HCT116 (cell line): ENCODE data around the gene KCNH5. TPM values are rescaled to one million over a fixed set of nuclear protein-coding genes. Genes with fewer than 3 reads are reported as not detected.

Experiments used
- ATAC-seq: fragments of 200-7000 bp; cut with Tn5 transposase; 2 replicates; pipeline ENCODE4 v1.9.1; 2020; ENCODE audit warnings: mild to moderate bottlenecking, moderate library complexity
- BruUV-seq: library from RNA; stranded (reverse); fragments of 400-500 nt; replicated peaks from 2 replicates; lab custom pipeline; 2021; lab: Mats Ljungman, UMichigan
- CTCF ChIA-PET: fragments of 300-600 bp; sonication (Branson Sonifier 250); formaldehyde crosslinking; loops from one replicate; lab custom pipeline; 2021; ENCODE audit warnings: antibody characterized with exemption; lab: Charles Lee
- POLR2A ChIA-PET: fragments of 300-600, 350-600 bp; sonication (Branson Sonifier 250); formaldehyde crosslinking; loops from one replicate; lab custom pipeline; 2021; ENCODE audit warnings: antibody characterized with exemption; lab: Charles Lee
- RAD21 ChIA-PET, 2 experiments: fragments of 300-600 bp; sonication (Branson Sonifier 250); formaldehyde crosslinking; loops; one replicate each; lab custom pipeline; 2023; ENCODE audit warnings: low total read pairs in 2 of 2; ENCODE audit not compliant: uncharacterized antibody in 2 of 2, unreplicated experiment in 2 of 2, low non-redundant PET in 1 of 2; lab: Charles Lee
- DNase-seq: peaks from one replicate; pipeline ENCODE4 v3.0.0-alpha.2; 2010; ENCODE audit warnings: low read depth, low spot score
- H2AFZ ChIP-seq: fragments of 200-600 bp; shearing (Covaris generic), sonication (generic); 2 replicates; pipeline ENCODE4 v1.6.1; 2017; ENCODE audit warnings: low read depth, mixed run types, mixed read lengths, antibody characterized with exemption, low read length; ENCODE audit not compliant: poor library complexity, severe bottlenecking
- H3K27ac ChIP-seq: 2 replicates; pipeline ENCODE4 v1.5.1; 2012; ENCODE audit warnings: low read depth, low read length
- H3K27me3 ChIP-seq: fragments of 200-600 bp; sonication (generic); 2 replicates; pipeline ENCODE4 v1.6.1; 2016; ENCODE audit warnings: mixed run types, low read length, mixed read lengths; ENCODE audit not compliant: insufficient read depth
- H3K36me3 ChIP-seq, 2 experiments: fragments of 200-500 bp in 1 of 2; fragments of 200-600 bp in 1 of 2; sonication (Bioruptor generic) in 1 of 2; sonication (generic) in 1 of 2; 2 replicates each; pipeline versions ENCODE4 v1.5.1 to v1.6.1; 2014 to 2016; ENCODE audit warnings: low read length in 2 of 2, inconsistent platforms in 1 of 2, mixed read lengths in 1 of 2, mixed run types in 1 of 2; ENCODE audit not compliant: insufficient read depth in 2 of 2, control insufficient read depth in 1 of 2
- H3K4me1 ChIP-seq, 2 experiments: fragments of 200-600 bp in 1 of 2; sonication (generic) in 1 of 2; 2 replicates each; pipeline versions ENCODE4 v1.5.1 to v1.6.1; 2012 to 2017; ENCODE audit warnings: low read length in 2 of 2, inconsistent platforms in 1 of 2, mild to moderate bottlenecking in 1 of 2, mixed read lengths in 1 of 2, mixed run types in 1 of 2, moderate library complexity in 1 of 2; ENCODE audit not compliant: insufficient read depth in 2 of 2, control insufficient read depth in 1 of 2
- H3K4me2 ChIP-seq: fragments of 200-600 bp; sonication (generic); 2 replicates; pipeline ENCODE4 v1.6.1; 2017; ENCODE audit warnings: mixed run types, low read length, mixed read lengths
- H3K4me3 ChIP-seq, 2 experiments: fragments of 200-600 bp in 1 of 2; sonication (generic) in 1 of 2; replicated peaks in 1 of 2; 2 replicates each; pipeline ENCODE4 v1.5.1; 2011 to 2016; ENCODE audit warnings: low read length in 2 of 2, control low read depth in 1 of 2, low read depth in 1 of 2, mild to moderate bottlenecking in 1 of 2, mixed read lengths in 1 of 2, mixed run types in 1 of 2
- H3K79me2 ChIP-seq: fragments of 200-600 bp; sonication (generic); 2 replicates; pipeline ENCODE4 v1.6.1; 2017; ENCODE audit warnings: mild to moderate bottlenecking, mixed run types, low read length, moderate library complexity, mixed read lengths; ENCODE audit not compliant: insufficient read depth
- H3K9ac ChIP-seq: fragments of 200-600 bp; sonication (generic); 2 replicates; pipeline ENCODE4 v1.6.1; 2016; ENCODE audit warnings: low read length, mixed read lengths
- H3K9me2 ChIP-seq: fragments of 200-600 bp; sonication (generic), shearing (Covaris generic); 2 replicates; pipeline ENCODE4 v1.6.1; 2017; ENCODE audit warnings: mixed run types, mild to moderate bottlenecking, moderate library complexity; ENCODE audit not compliant: insufficient read depth
- H3K9me3 ChIP-seq, 2 experiments: fragments of 200-500 bp in 1 of 2; fragments of 200-600 bp in 1 of 2; sonication (Bioruptor generic) in 1 of 2; sonication (generic) in 1 of 2; 2 replicates each; pipeline ENCODE4 v1.6.1; 2014 to 2017; ENCODE audit warnings: low read length in 2 of 2, mixed read lengths in 2 of 2, inconsistent platforms in 1 of 2, low read depth in 1 of 2, mild to moderate bottlenecking in 1 of 2, mixed run types in 1 of 2, moderate library complexity in 1 of 2; ENCODE audit not compliant: control insufficient read depth in 1 of 2, insufficient read depth in 1 of 2
- H4K20me1 ChIP-seq: fragments of 200-600 bp; sonication (generic), shearing (Covaris generic); 2 replicates; pipeline ENCODE4 v1.6.1; 2017; ENCODE audit warnings: mixed run types, mild to moderate bottlenecking, moderate library complexity; ENCODE audit not compliant: insufficient read depth
- CBX3 ChIP-seq: IDR thresholded peaks from 2 replicates; pipeline ENCODE4 v1.6.1; 2012; ENCODE audit warnings: low read depth
- CEBPB ChIP-seq: IDR thresholded peaks from 2 replicates; pipeline ENCODE4 v1.6.1; 2012; ENCODE audit warnings: low read depth
- EGR1 ChIP-seq: IDR thresholded peaks from 2 replicates; pipeline ENCODE4 v1.6.1; 2012; ENCODE audit warnings: low read depth
- ELF1 ChIP-seq: IDR thresholded peaks from 2 replicates; pipeline ENCODE4 v1.6.1; 2012; ENCODE audit warnings: low read depth, borderline replicate concordance
- EZH2 ChIP-seq: fragments of 200-600 bp; sonication (generic); IDR thresholded peaks from 2 replicates; pipeline ENCODE4 v1.6.1; 2017; ENCODE audit warnings: antibody characterized with exemption, mixed run types
- EZH2phosphoT487 ChIP-seq: fragments of 200-600 bp; IDR thresholded peaks from 2 replicates; pipeline ENCODE4 v1.6.1; 2018; ENCODE audit warnings: antibody characterized with exemption, borderline replicate concordance
- FOSL1 ChIP-seq: IDR thresholded peaks from 2 replicates; pipeline ENCODE4 v1.6.1; 2012; ENCODE audit warnings: low read depth
- POLR2AphosphoS5 ChIP-seq: IDR thresholded peaks from 2 replicates; pipeline ENCODE4 v1.6.1; 2011; ENCODE audit warnings: mild to moderate bottlenecking, low read depth, low read length, moderate library complexity
- RAD21 ChIP-seq: IDR thresholded peaks from 2 replicates; pipeline ENCODE4 v1.6.1; 2012; ENCODE audit warnings: low read depth, mild to moderate bottlenecking
- SIN3A ChIP-seq: IDR thresholded peaks from 2 replicates; pipeline ENCODE4 v1.6.1; 2012; ENCODE audit warnings: low read depth
- SP1 ChIP-seq: IDR thresholded peaks from 2 replicates; pipeline ENCODE4 v1.6.1; 2012; ENCODE audit warnings: low read depth
- SRF ChIP-seq: IDR thresholded peaks from 2 replicates; pipeline ENCODE4 v1.6.1; 2012; ENCODE audit warnings: low read depth
- YY1 ChIP-seq: IDR thresholded peaks from 2 replicates; pipeline ENCODE4 v1.6.1; 2011; ENCODE audit warnings: low read length, low read depth, moderate library complexity, mild to moderate bottlenecking; ENCODE audit not compliant: insufficient replicate concordance; ENCODE audit errors: extremely low read depth
- ZFX ChIP-seq: fragments of 450-650 bp; IDR thresholded peaks from 2 replicates; pipeline ENCODE4 v1.6.1; 2017
- ZNF274 ChIP-seq: fragments of 200-500 bp; sonication (Bioruptor generic); IDR thresholded peaks from 2 replicates; pipeline ENCODE4 v1.6.1; 2014; ENCODE audit warnings: mild to moderate bottlenecking, low read depth, low read length, inconsistent platforms
- intact Hi-C: fragments of 100-400 bp; cut with micrococcal nuclease; formaldehyde crosslinking; loops from 2 replicates; pipeline ENCODE4 v1.10.0; 2022
- total RNA-seq: library from RNA; stranded (reverse); gene quantifications from one replicate; pipeline ENCODE4 v1.2.1, GENCODE V29; 2021; ENCODE audit not compliant: unreplicated experiment
- TF ChIP-seq, protein P1 (sequence below): IDR thresholded peaks from 2 replicates; pipeline ENCODE4 v1.6.1; 2012
- TF ChIP-seq, protein P2 (sequence below): IDR thresholded peaks from 2 replicates; pipeline ENCODE4 v1.6.1; 2012; ENCODE audit warnings: low read depth
- TF ChIP-seq, protein P3 (sequence below): IDR thresholded peaks from 2 replicates; pipeline ENCODE4 v1.6.1; 2011; ENCODE audit warnings: mild to moderate bottlenecking, low read length, moderate library complexity; ENCODE audit not compliant: insufficient replicate concordance; ENCODE audit errors: extremely low read depth

KCNH5 gene
- total RNA-seq, 1 experiment from 2014 or later = not detected

DNA sequence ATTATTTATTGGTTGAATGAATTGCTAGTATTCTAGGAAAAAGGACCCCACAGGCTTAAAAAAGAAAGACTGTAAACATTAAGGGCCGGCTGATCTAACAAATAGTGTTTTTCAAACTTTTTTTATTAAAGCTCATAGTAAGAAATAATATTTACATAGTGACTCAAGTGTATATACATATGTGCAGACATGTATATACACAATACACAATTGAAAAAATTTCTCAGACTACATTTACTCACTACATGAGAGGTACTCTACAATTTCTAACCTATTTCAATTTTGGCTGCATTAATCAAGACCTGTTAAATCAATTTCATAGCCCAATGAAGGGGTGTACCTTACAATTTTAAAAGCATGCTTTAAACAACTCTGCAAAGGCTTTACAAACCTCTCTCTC is 17.5 kb downstream of the KCNH5 start:
- intact Hi-C loops = no loop called here
- Histone ChIP-seq H3K36me3 (no peaks in the 10 kb centered on the region), H3K9ac (no peak overlapping the region), H3K27me3 (no peaks in the 10 kb centered on the region), H3K4me1 (no peaks in the 10 kb centered on the region), H4K20me1 (no peaks in the 10 kb centered on the region), H3K9me3 (no peaks in the 10 kb centered on the region), H2AFZ (no peak overlapping the region), H3K79me2 (no peaks in the 10 kb centered on the region), H3K9me2 (no peaks in the 10 kb centered on the region), H3K27ac (no peak overlapping the region), H3K4me2 (no peak overlapping the region), H3K4me3 (no peak overlapping the region)
- DNase-seq = no peak
- RAD21 ChIA-PET = no interaction called here
- BruUV-seq = no TSS peak
- CTCF ChIA-PET = no interaction called here
- POLR2A ChIA-PET = no interaction called here
- no peak for ATAC-seq
- TF ChIP-seq ZNF274 = no peak
- no peak for TF ChIP-seq RAD21
- TF ChIP-seq EZH2 = no peak

DNA sequence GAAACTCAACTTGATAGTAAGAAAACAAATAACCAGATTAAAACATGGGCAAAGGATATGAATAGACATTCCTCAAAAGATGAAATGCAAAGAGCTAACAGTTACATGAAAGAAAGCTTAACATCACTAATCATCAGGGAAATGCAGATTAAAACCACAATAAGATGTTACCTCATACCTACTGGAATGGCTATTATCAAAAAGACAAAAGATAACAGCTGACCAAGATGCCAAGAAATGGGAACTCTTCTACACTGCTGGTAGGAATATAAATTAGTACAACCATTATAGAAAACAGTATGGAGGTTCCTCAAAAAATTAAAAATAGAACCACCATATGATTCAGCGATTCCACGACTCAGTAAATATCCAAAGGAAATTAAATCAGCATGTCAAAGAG is 18.8 kb downstream of the KCNH5 start:
- Histone ChIP-seq H3K79me2 (no peaks in the 10 kb centered on the region), H3K4me1 (no peaks in the 10 kb centered on the region), H3K27me3 (no peaks in the 10 kb centered on the region), H2AFZ (no peak overlapping the region), H4K20me1 (no peaks in the 10 kb centered on the region), H3K9me3 (no peaks in the 10 kb centered on the region), H3K9me2 (no peaks in the 10 kb centered on the region), H3K27ac (no peak overlapping the region), H3K4me2 (no peak overlapping the region), H3K36me3 (no peaks in the 10 kb centered on the region), H3K9ac (no peak overlapping the region), H3K4me3 (no peak overlapping the region)
- ChIA-PET RAD21 (no interaction called here), POLR2A (no interaction called here), CTCF (no interaction called here)
- DNase-seq (no peak), ATAC-seq (no peak)
- intact Hi-C loops = no loop called here
- no TSS peak for BruUV-seq
- TF ChIP-seq SIN3A = no peak
- no peak for TF ChIP-seq EGR1
- TF ChIP-seq EZH2phosphoT487 = no peak
- no peak for TF ChIP-seq RAD21
- no peak for TF ChIP-seq ELF1
- TF ChIP-seq POLR2AphosphoS5 = no peak
- no peak for TF ChIP-seq SRF
- TF ChIP-seq FOSL1 = no peak
- TF ChIP-seq, protein P1, sequence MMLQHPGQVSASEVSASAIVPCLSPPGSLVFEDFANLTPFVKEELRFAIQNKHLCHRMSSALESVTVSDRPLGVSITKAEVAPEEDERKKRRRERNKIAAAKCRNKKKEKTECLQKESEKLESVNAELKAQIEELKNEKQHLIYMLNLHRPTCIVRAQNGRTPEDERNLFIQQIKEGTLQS = no peak
- TF ChIP-seq CEBPB = no peak
- TF ChIP-seq, protein P2, sequence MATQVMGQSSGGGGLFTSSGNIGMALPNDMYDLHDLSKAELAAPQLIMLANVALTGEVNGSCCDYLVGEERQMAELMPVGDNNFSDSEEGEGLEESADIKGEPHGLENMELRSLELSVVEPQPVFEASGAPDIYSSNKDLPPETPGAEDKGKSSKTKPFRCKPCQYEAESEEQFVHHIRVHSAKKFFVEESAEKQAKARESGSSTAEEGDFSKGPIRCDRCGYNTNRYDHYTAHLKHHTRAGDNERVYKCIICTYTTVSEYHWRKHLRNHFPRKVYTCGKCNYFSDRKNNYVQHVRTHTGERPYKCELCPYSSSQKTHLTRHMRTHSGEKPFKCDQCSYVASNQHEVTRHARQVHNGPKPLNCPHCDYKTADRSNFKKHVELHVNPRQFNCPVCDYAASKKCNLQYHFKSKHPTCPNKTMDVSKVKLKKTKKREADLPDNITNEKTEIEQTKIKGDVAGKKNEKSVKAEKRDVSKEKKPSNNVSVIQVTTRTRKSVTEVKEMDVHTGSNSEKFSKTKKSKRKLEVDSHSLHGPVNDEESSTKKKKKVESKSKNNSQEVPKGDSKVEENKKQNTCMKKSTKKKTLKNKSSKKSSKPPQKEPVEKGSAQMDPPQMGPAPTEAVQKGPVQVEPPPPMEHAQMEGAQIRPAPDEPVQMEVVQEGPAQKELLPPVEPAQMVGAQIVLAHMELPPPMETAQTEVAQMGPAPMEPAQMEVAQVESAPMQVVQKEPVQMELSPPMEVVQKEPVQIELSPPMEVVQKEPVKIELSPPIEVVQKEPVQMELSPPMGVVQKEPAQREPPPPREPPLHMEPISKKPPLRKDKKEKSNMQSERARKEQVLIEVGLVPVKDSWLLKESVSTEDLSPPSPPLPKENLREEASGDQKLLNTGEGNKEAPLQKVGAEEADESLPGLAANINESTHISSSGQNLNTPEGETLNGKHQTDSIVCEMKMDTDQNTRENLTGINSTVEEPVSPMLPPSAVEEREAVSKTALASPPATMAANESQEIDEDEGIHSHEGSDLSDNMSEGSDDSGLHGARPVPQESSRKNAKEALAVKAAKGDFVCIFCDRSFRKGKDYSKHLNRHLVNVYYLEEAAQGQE = no peak
- no peak for TF ChIP-seq ZNF274
- no peak for TF ChIP-seq CBX3
- TF ChIP-seq YY1 = no peak
- TF ChIP-seq SP1 = no peak
- TF ChIP-seq, protein P3, sequence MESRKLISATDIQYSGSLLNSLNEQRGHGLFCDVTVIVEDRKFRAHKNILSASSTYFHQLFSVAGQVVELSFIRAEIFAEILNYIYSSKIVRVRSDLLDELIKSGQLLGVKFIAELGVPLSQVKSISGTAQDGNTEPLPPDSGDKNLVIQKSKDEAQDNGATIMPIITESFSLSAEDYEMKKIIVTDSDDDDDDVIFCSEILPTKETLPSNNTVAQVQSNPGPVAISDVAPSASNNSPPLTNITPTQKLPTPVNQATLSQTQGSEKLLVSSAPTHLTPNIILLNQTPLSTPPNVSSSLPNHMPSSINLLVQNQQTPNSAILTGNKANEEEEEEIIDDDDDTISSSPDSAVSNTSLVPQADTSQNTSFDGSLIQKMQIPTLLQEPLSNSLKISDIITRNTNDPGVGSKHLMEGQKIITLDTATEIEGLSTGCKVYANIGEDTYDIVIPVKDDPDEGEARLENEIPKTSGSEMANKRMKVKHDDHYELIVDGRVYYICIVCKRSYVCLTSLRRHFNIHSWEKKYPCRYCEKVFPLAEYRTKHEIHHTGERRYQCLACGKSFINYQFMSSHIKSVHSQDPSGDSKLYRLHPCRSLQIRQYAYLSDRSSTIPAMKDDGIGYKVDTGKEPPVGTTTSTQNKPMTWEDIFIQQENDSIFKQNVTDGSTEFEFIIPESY = no peak
- TF ChIP-seq ZFX = no peak
